Body of pancreas (tissue), 4 donors: Measurements from ENCODE around the gene ABCG2. TPM values are rescaled to one million over a fixed set of nuclear protein-coding genes. Genes with fewer than 3 reads are reported as not detected.

Source experiments
- ATAC-seq: fragments of 150-250 bp; one replicate; pipeline ENCODE4 v1.9.1; 2016
- DNase-seq, 4 donors: peaks; one replicate each; pipeline ENCODE4 v3.0.0-alpha.2; 2019
- H3K27ac ChIP-seq, 4 donors: fragments of 200-600 bp; sonication (generic); 1 replicate in 3 of 4; 2 replicates in 1 of 4; pipeline versions ENCODE4 v1.5.1 to v1.6.1; 2016 to 2019; ENCODE audit warnings: mild to moderate bottlenecking in 1 of 4, mixed read lengths in 1 of 4, moderate library complexity in 1 of 4
- H3K27me3 ChIP-seq, 2 donors: fragments of 200-600 bp; sonication (generic); one replicate each; pipeline ENCODE4 v1.6.0; 2016; ENCODE audit warnings: mild to moderate bottlenecking in 1 of 2
- H3K36me3 ChIP-seq, 2 donors: fragments of 200-600 bp; sonication (generic); replicated peaks in 1 of 2; 2 replicates each; pipeline ENCODE4 v1.5.1; 2016; ENCODE audit warnings: low read depth in 2 of 2; ENCODE audit not compliant: insufficient read depth in 1 of 2
- H3K4me1 ChIP-seq: fragments of 200-600 bp; sonication (generic); one replicate; pipeline ENCODE4 v1.6.0; 2016
- H3K4me3 ChIP-seq, 2 donors: fragments of 200-600 bp; sonication (generic); 1 replicate in 1 of 2; 2 replicates in 1 of 2; pipeline ENCODE4 v1.5.1; 2016 to 2019
- H3K9me3 ChIP-seq, 3 donors: fragments of 200-600 bp; sonication (generic); 1 replicate in 2 of 3; 2 replicates in 1 of 3; pipeline ENCODE4 v1.5.1; 2016
- CTCF ChIP-seq, 7 experiments: fragments of 450-650 bp in 4 of 7; fragments of 200-600 bp in 3 of 7; sonication (generic) in 3 of 7; IDR thresholded peaks; one replicate each; pipeline ENCODE4 v1.5.1; 2016 to 2019; ENCODE audit warnings: antibody characterized with exemption in 7 of 7
- POLR2A ChIP-seq, 3 donors: fragments of 450-650 bp; IDR thresholded peaks; one replicate each; pipeline ENCODE4 v1.6.1; 2016; ENCODE audit warnings: antibody characterized with exemption in 3 of 3, mild to moderate bottlenecking in 2 of 3
- WGBS, 2 donors: methylation state at CpG; one replicate each; pipeline ENCODE4 v1.1.5; 2017; 5-methylcytosine and 5-hydroxymethylcytosine counted together
- intact Hi-C: fragments of 100-400 bp; cut with DNase I; formaldehyde crosslinking; loops from one replicate; pipeline ENCODE4 v1.15.1; 2023
- total RNA-seq, 2 donors: library from RNA; depleted of rRNA; stranded (reverse); fragments of >200 nt; gene quantifications; one replicate each; pipeline ENCODE4 v1.1.0, GENCODE V29; 2016

Gene ABCG2
- total RNA-seq, 2 donors from 2014 or later: 0.66 to 2.1 TPM

- intact Hi-C loops: no loop called here
- Histone ChIP-seq H3K27me3 (no peaks in the 10 kb centered on the region), H3K4me3 (no peak overlapping the region), H3K9me3 (no peaks in the 10 kb centered on the region), H3K36me3 (peaks cover 0 to 6% of the 10 kb centered on the region in 2 donors), H3K4me1 (no peaks in the 10 kb centered on the region), H3K27ac (no peak overlapping the region)
- TF ChIP-seq POLR2A (IDR thresholded peaks at IDR 0.05) (no peak), CTCF (IDR thresholded peaks at IDR 0.05) (no peak)
- 49 to 56% methylated on average over 2 of the region's 2 CpGs for WGBS, 2 donors
- DNase-seq (no peak), ATAC-seq (no peak)
These were observed 79.9 kb downstream of the ABCG2 start for GRCh38 chr4:88078579-88078978.

GRCh38 chr4:88077911-88078524 lies 80.4 kb downstream of the ABCG2 start:
- TF ChIP-seq POLR2A (IDR thresholded peaks at IDR 0.05) (no peak), CTCF (IDR thresholded peaks at IDR 0.05) (no peak)
- no peak overlapping the region for H3K4me3 ChIP-seq
- DNase-seq: no peak
- 89 to 97% methylated on average over 7 of the region's 7 CpGs for WGBS, 2 donors
- H3K4me1 ChIP-seq: no peaks in the 10 kb centered on the region
- H3K27me3 ChIP-seq: no peaks in the 10 kb centered on the region
- no peak for ATAC-seq
- H3K9me3 ChIP-seq: no peaks in the 10 kb centered on the region
- H3K36me3 ChIP-seq: peaks cover 0 to 6% of the 10 kb centered on the region in 2 donors
- H3K27ac ChIP-seq: no peak overlapping the region
- intact Hi-C loops: no loop called here

- peaks cover 6 to 9% of the 10 kb centered on the region in 2 donors for H3K36me3 ChIP-seq
These were observed 83.1 kb downstream of the ABCG2 start for GRCh38 chr4:88075336-88075735.

GRCh38 chr4:88070031-88070430 lies 88.4 kb downstream of the ABCG2 start:
- Histone ChIP-seq H3K9me3 (peaks cover 0 to 4% (median 0%) of the 10 kb centered on the region in 3 donors), H3K27ac (no peak overlapping the region), H3K27me3 (no peaks in the 10 kb centered on the region), H3K36me3 (peaks cover 18% of the 10 kb centered on the region in 2 donors), H3K4me1 (no peaks in the 10 kb centered on the region), H3K4me3 (no peak overlapping the region)
- intact Hi-C loops: no loop called here
- DNase-seq: no peak
- 100% methylated on average over 1 of the region's 1 CpG for WGBS, 2 donors
- no peak for ATAC-seq
- TF ChIP-seq CTCF (IDR thresholded peaks at IDR 0.05) (no peak), POLR2A (IDR thresholded peaks at IDR 0.05) (no peak)

More at GRCh38 chr4:88075336-88075735, 83.1 kb downstream of the ABCG2 start:
- DNase-seq: no peak
- no peaks in the 10 kb centered on the region for H3K27me3 ChIP-seq
- no peak for ATAC-seq
- no peak overlapping the region for H3K4me3 ChIP-seq
- H3K9me3 ChIP-seq: peaks cover 0 to 4% (median 0%) of the 10 kb centered on the region in 3 donors
- no peak overlapping the region for H3K27ac ChIP-seq
- TF ChIP-seq POLR2A (IDR thresholded peaks at IDR 0.05) (no peak), CTCF (IDR thresholded peaks at IDR 0.05) (no peak)
- intact Hi-C loops: no loop called here
- 91 to 92% methylated on average over 8 to 9 of the region's 9 CpGs for WGBS, 2 donors
- no peaks in the 10 kb centered on the region for H3K4me1 ChIP-seq

- H3K27ac ChIP-seq: no peak overlapping the region
- WGBS, 2 donors: 84 to 85% methylated on average over 6 of the region's 6 CpGs
- no peak overlapping the region for H3K4me3 ChIP-seq
- TF ChIP-seq POLR2A (IDR thresholded peaks at IDR 0.05) (no peak), CTCF (IDR thresholded peaks at IDR 0.05) (no peak)
- DNase-seq (no peak), ATAC-seq (no peak)
- intact Hi-C loops: no loop called here
- H3K36me3 ChIP-seq: peaks cover 12 to 14% of the 10 kb centered on the region in 2 donors
- no peaks in the 10 kb centered on the region for H3K27me3 ChIP-seq
- H3K9me3 ChIP-seq: no peaks in the 10 kb centered on the region
- no peaks in the 10 kb centered on the region for H3K4me1 ChIP-seq
These were observed 94.0 kb downstream of the ABCG2 start for GRCh38 chr4:88064410-88064809.
